Epithelial cell of proximal tubule (primary cell): Measurements from ENCODE around the gene OAS1. TPM values are rescaled to one million over a fixed set of nuclear protein-coding genes. Genes with fewer than 3 reads are reported as not detected.
"Not testable (repeated sequence)": the region's sequence is repeated elsewhere in the genome, so short reads cannot be mapped to it uniquely, and the experiment has no call there.

Experiments
- DNase-seq: peaks from one replicate; pipeline ENCODE4 v3.0.0-alpha.2; 2011; ENCODE audit warnings: low read depth
- H3K4me3 ChIP-seq: 2 replicates; pipeline ENCODE4 v1.5.1; 2011; ENCODE audit warnings: low read depth, mild to moderate bottlenecking, low read length
- total RNA-seq: library from RNA; depleted of rRNA; stranded (reverse); fragments of >200 nt; gene quantifications from 2 replicates; pipeline ENCODE4 v1.2.3, GENCODE V29; 2015
- TF ChIP-seq, protein P1 (sequence below): conservative IDR thresholded peaks from 2 replicates; pipeline ENCODE4 v1.5.1; 2012; ENCODE audit warnings: low read depth, mild to moderate bottlenecking, low read length

Gene OAS1
- total RNA-seq, 1 donor from 2014 or later = 6.3 TPM

DNA sequence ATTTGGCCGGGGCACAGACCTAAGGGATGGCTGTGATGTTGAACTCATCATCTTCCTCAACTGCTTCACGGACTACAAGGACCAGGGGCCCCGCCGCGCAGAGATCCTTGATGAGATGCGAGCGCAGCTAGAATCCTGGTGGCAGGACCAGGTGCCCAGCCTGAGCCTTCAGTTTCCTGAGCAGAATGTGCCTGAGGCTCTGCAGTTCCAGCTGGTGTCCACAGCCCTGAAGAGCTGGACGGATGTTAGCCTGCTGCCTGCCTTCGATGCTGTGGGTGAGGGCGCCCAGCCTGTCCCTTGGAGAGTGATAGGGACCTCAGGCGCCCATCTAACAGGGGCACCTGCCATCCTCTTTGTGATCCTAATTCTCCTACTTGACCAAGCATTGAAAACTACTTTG, 43.9 kb downstream of the OAS1 start:
- no peak overlapping the region for H3K4me3 ChIP-seq
- TF ChIP-seq, protein P1, sequence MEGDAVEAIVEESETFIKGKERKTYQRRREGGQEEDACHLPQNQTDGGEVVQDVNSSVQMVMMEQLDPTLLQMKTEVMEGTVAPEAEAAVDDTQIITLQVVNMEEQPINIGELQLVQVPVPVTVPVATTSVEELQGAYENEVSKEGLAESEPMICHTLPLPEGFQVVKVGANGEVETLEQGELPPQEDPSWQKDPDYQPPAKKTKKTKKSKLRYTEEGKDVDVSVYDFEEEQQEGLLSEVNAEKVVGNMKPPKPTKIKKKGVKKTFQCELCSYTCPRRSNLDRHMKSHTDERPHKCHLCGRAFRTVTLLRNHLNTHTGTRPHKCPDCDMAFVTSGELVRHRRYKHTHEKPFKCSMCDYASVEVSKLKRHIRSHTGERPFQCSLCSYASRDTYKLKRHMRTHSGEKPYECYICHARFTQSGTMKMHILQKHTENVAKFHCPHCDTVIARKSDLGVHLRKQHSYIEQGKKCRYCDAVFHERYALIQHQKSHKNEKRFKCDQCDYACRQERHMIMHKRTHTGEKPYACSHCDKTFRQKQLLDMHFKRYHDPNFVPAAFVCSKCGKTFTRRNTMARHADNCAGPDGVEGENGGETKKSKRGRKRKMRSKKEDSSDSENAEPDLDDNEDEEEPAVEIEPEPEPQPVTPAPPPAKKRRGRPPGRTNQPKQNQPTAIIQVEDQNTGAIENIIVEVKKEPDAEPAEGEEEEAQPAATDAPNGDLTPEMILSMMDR = no peak
- no peak for DNase-seq

DNA sequence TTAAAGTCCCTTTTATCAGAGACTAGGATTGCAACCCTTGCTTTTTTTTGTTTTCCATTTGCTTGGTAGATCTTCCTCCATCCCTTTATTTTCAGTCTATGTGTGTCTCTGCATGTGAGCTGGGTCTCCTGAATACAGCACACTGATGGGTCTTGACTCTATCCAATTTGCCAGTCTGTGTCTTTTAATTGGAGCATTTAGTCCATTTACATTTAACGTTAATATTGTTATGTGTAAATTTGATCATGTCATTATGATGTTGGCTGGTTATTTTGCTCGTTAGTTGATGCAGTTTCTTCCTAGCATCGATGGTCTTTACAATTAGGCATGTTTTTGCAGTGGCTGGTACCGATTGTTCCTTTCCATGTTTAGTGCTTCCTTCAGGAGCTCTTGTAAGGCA, 50.4 kb downstream of the OAS1 start:
- not testable (repeated sequence) for DNase-seq, H3K4me3 ChIP-seq

DNA sequence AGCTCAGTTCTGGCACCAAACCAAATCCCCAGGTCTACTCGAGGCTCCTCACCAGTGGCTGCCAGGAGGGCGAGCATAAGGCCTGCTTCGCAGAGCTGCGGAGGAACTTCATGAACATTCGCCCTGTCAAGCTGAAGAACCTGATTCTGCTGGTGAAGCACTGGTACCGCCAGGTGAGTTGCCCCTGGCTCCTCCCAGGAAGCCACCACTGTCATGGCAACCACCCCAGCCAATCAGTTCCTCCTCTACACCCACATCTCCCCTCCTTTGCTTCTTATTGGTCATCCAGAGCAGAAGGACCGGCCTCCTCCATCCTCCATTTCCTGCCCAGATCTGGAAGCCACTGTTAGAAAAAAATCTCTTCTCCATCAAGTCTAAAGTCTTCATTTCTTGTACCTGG, 54.3 kb downstream of the OAS1 start:
- TF ChIP-seq, protein P1 = no peak
- DNase-seq = no peak
- no peak overlapping the region for H3K4me3 ChIP-seq

DNA sequence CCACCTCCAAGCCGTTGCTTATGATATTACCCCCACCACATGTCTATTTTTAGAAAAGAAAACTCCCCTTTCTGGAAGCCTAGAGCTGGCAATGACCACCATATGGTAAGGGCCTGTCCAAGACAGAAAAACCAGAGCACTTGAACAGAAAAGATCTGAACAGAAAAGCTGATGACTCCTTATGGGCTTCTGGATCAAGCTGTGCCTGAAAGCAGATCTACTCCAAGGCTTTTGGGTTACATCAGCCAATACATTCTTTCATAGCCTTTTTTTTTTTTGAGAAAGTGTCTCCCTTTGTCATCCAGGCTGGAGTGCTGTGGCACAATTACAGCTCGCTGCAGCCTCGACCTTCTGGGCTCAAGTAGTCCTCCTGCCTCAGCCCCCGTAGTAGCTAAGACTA, 54.8 kb downstream of the OAS1 start:
- TF ChIP-seq, protein P1 = no peak
- no peak for DNase-seq
- no peak overlapping the region for H3K4me3 ChIP-seq

DNA sequence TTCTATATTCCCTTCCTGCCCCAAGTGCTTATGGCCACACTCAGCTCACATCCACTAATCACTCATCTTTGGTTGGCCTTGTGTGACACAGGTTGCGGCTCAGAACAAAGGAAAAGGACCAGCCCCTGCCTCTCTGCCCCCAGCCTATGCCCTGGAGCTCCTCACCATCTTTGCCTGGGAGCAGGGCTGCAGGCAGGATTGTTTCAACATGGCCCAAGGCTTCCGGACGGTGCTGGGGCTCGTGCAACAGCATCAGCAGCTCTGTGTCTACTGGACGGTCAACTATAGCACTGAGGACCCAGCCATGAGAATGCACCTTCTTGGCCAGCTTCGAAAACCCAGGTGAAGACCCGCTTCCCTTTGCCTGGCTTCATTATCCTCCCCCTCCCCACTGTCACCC, 55.8 kb downstream of the OAS1 start:
- DNase-seq = no peak
- TF ChIP-seq, protein P1 = no peak

DNA sequence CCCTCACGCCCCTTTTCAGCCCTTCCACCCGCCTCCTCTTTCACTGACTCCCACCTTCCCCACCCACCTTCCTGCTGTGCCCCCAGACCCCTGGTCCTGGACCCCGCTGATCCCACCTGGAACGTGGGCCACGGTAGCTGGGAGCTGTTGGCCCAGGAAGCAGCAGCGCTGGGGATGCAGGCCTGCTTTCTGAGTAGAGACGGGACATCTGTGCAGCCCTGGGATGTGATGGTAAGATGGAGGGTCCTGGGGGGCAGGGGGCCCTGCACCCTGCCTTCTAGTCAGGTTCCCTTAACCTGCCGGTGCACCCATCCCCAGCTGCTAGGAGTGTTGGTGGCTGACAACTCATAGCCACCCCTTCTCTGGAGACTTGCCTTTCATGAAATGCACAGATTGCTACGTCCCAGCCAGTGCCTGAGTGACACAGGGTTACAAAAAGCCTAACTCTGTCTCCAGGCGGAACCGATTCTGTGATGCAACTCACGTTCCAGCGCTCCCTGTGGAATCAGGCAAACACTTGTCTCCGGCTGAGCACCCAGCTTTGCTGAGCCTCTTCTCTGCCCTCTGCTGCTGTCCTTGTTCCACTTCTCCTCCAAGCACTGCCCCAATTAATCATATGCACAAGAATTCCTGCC, 56.6 kb downstream of the OAS1 start:
- TF ChIP-seq, protein P1 = no peak
- H3K4me3 ChIP-seq = no peak overlapping the region
- no peak for DNase-seq

More for the DNA sequence above, 55.8 kb downstream of the OAS1 start:
- no peak overlapping the region for H3K4me3 ChIP-seq

DNA sequence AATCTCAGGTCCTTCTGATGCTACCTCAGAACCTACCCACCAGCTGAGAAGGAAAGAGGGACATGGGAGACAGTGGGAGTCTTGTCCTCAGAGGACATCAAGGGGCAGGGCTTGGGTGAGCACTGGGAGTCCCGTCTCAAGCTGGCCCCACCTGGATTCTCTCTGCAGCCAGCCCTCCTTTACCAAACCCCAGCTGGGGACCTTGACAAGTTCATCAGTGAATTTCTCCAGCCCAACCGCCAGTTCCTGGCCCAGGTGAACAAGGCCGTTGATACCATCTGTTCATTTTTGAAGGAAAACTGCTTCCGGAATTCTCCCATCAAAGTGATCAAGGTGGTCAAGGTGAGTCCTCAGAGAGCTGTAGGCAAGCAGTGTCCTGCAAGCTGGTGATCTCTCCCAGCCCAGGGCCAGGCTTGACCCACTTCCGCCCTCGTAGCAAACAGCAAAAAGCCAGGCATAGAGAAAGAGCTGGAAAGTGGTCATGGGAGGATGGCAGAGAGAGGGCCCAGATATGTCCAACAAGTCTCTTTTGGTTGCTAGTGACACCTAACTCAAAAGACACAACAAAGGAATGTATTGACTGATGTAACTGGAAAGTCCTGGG, 57.4 kb downstream of the OAS1 start:
- TF ChIP-seq, protein P1 = no peak
- no peak overlapping the region for H3K4me3 ChIP-seq
- no peak for DNase-seq
